Glutamatergic neuron (in vitro differentiated cells): Measurements from ENCODE around the gene CDK11A. TPM values are rescaled to one million over a fixed set of nuclear protein-coding genes. Genes with fewer than 3 reads are reported as not detected.
"Not testable (repeated sequence)": the region's sequence is repeated elsewhere in the genome, so short reads cannot be mapped to it uniquely, and the experiment has no call there.

ENCODE experiments used
- DNase-seq: peaks from one replicate; pipeline ENCODE4 v3.0.0; 2022
- H3K27ac Mint-ChIP-seq: one replicate; pipeline ENCODE4 v1.8.0; 2020; ENCODE audit warnings: mild to moderate bottlenecking, mixed read lengths, inconsistent platforms; ENCODE audit not compliant: unreplicated experiment
- H3K27me3 Mint-ChIP-seq: one replicate; pipeline ENCODE4 v1.8.0; 2020; ENCODE audit warnings: mild to moderate bottlenecking, moderate library complexity, mixed read lengths, inconsistent platforms; ENCODE audit not compliant: unreplicated experiment
- H3K36me3 Mint-ChIP-seq: one replicate; pipeline ENCODE4 v1.8.0; 2020; ENCODE audit warnings: mild to moderate bottlenecking, mixed read lengths, inconsistent platforms; ENCODE audit not compliant: unreplicated experiment
- H3K4me1 Mint-ChIP-seq: one replicate; pipeline ENCODE4 v1.8.0; 2020; ENCODE audit warnings: mild to moderate bottlenecking, low read depth, mixed read lengths, inconsistent platforms; ENCODE audit not compliant: unreplicated experiment
- H3K4me3 Mint-ChIP-seq: one replicate; pipeline ENCODE4 v1.8.0; 2020; ENCODE audit warnings: mild to moderate bottlenecking, mixed read lengths, inconsistent platforms; ENCODE audit not compliant: unreplicated experiment
- H3K9me3 Mint-ChIP-seq: one replicate; pipeline ENCODE4 v1.8.0; 2020; ENCODE audit warnings: mild to moderate bottlenecking, moderate library complexity, mixed read lengths, inconsistent platforms; ENCODE audit not compliant: unreplicated experiment
- CTCF ChIP-seq: fragments of 200-600 bp; sonication (generic); IDR thresholded peaks from one replicate; pipeline ENCODE4 v1.5.0; 2021; ENCODE audit not compliant: partially characterized antibody, unreplicated experiment
- total RNA-seq: library from RNA; stranded (reverse); fragmentation: NEBNext Ultra II Directional; extraction: Animal tissue kit (Norgen Biotek cat#: 25700); gene quantifications from one replicate; pipeline ENCODE4 v1.2.1, GENCODE V29; 2021; ENCODE audit not compliant: unreplicated experiment

Gene CDK11A
- total RNA-seq, 1 donor from 2014 or later, result 62.8 TPM

DNA sequence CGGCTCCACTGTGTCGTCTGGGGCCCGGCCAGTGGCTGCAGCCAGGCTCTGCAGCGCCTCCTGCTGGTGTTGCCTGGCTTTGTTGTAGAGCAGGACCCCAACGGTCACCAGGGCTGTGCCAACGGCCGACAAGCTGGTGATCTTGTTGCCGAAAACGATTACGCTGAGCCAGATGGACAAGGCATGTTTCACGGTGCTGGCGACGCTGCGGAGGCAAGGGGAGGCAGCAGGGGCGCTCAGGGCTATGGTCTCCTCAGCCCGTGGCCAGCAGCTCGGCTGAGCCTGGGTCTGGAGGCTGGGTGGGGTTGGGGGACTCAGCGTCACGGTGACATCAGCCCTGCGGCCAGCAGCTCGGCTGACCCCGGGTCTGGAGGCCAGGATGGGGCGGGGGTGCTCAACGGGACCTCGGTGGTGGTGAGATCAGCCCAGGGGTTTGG lies 58.3 kb downstream of the CDK11A start:
- no peaks in the 10 kb centered on the region for H3K9me3 Mint-ChIP-seq
- no peak overlapping the region for H3K4me3 Mint-ChIP-seq
- peak; percentile 66 for TF ChIP-seq CTCF
- H3K27me3 Mint-ChIP-seq, result peaks cover 1% of the 10 kb centered on the region
- DNase-seq, result peak; percentile 66
- H3K4me1 Mint-ChIP-seq, result no peaks in the 10 kb centered on the region
- no peak overlapping the region for H3K27ac Mint-ChIP-seq
- H3K36me3 Mint-ChIP-seq, result peaks cover 3% of the 10 kb centered on the region

DNA sequence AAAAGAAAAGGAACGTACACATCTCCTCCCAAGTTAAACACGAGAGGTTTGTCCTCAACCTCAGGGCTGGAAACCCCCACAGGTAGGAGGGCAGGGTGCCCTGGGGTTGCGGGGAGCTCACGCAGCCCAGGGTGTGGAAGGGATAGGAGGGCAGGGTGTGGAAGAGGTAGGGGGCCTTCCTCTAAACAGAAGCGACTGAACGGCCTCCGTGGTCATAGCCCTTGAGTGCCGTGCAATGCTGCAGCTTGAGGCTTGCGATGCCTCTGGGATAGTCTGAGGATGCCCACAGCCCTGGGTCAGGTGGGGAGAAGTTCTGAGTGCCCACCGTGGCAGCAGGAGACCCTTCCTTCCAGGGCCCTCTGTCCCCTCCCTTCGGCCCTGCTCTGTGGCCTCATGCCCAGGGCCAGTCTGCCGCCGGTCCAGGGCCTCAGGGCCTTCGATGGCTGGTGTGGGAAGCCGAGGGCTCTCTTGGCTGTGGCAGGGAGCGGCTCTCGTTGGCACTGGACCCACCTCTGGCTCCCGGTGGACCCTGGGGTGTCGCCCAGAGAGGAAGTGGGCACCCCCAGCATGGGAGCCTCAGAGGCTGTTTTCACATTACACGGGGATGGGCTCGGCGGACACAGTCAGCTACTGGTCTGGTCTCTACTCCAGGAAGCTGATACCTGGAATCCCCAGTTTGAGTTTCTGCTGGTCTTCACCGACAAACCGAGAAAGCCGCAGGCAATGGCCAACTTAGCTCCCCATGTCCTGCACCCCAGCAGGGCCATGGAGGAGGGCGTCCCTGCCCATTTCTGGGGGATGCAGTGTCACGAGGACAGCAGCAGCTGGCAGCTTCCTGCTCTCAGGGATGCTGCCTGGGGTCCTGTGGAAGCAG lies 59.0 kb downstream of the CDK11A start:
- no peak overlapping the region for H3K4me3 Mint-ChIP-seq
- H3K27ac Mint-ChIP-seq, result no peak overlapping the region
- no peak for DNase-seq
- no peaks in the 10 kb centered on the region for H3K4me1 Mint-ChIP-seq
- H3K9me3 Mint-ChIP-seq, result no peaks in the 10 kb centered on the region
- no peak for TF ChIP-seq CTCF
- H3K36me3 Mint-ChIP-seq, result peaks cover 3% of the 10 kb centered on the region
- H3K27me3 Mint-ChIP-seq, result peaks cover 1% of the 10 kb centered on the region

- not testable (repeated sequence) for H3K36me3 Mint-ChIP-seq, H3K4me1 Mint-ChIP-seq, DNase-seq, H3K4me3 Mint-ChIP-seq, H3K9me3 Mint-ChIP-seq, H3K27ac Mint-ChIP-seq, H3K27me3 Mint-ChIP-seq
These were observed 59.8 kb downstream of the CDK11A start for GRCh38 chr1:1664318-1664717.

- not testable (repeated sequence) for H3K27me3 Mint-ChIP-seq, H3K9me3 Mint-ChIP-seq, H3K4me3 Mint-ChIP-seq, H3K4me1 Mint-ChIP-seq, H3K36me3 Mint-ChIP-seq, DNase-seq, H3K27ac Mint-ChIP-seq
These were observed 61.2 kb downstream of the CDK11A start for GRCh38 chr1:1662830-1663560.

DNA sequence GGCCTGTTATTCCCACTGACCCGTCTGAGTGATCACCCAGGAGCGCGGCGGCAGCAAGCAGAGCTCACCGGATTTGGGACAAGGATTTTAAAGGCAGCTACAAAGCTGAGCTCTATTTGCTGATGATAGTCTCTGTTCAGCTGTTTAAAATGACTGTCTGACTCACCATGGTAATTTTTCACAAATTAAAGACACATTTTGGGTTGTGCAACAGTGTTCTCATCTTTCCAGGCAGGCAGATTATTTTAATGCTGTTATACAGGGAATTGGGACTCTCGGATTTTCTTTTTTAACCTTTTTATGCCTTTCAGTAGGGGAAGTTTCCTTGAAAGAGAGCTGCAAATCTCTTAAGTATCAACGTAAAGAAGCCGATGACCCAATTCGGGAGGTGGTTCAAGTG lies 61.8 kb downstream of the CDK11A start:
- H3K4me3 Mint-ChIP-seq, H3K36me3 Mint-ChIP-seq, H3K27me3 Mint-ChIP-seq, DNase-seq, H3K27ac Mint-ChIP-seq, H3K4me1 Mint-ChIP-seq, H3K9me3 Mint-ChIP-seq: not testable (repeated sequence)

- DNase-seq, result peak; percentile 89
- H3K36me3 Mint-ChIP-seq, H3K27me3 Mint-ChIP-seq, H3K4me1 Mint-ChIP-seq, H3K9me3 Mint-ChIP-seq: not testable (repeated sequence)
- peak within 1 kb of the TSS; percentile 98 for H3K27ac Mint-ChIP-seq
- peak within 1 kb of the TSS; percentile 94 for H3K4me3 Mint-ChIP-seq
- TF ChIP-seq CTCF, result peak; percentile 59
These were observed 65.3 kb downstream of the CDK11A start, which contains the start of gene CDK11B for GRCh38 chr1:1658583-1659549. CDK11B (minus strand) TSS chr1:1659004; CDS start chr1:1657485, 1,519 bp downstream.
